Measurements from ENCODE around the gene RAB11FIP3. TPM values are rescaled to one million over a fixed set of nuclear protein-coding genes. Genes with fewer than 3 reads are reported as not detected.
"Not testable (repeated sequence)": the region's sequence is repeated elsewhere in the genome, so short reads cannot be mapped to it uniquely, and the experiment has no call there.

The RAB11FIP3 gene
- total and polyA plus RNA-seq, 4 donors: 22.0 to 68.8 (median 61.9) TPM

- no peaks in the 10 kb centered on the region for H3K9me3 ChIP-seq (ENCODE audit: control insufficient read depth, low read length)
- intact Hi-C loops (cut with DNase I): no loop called here
- no peak overlapping the region for H3K27ac ChIP-seq (ENCODE audit: low read depth in 1 of 2, low read length in 2 of 2)
- no peaks in the 10 kb centered on the region for H3K27me3 ChIP-seq (ENCODE audit: control insufficient read depth in 1 of 2, insufficient read depth in 2 of 2, low read length in 1 of 2)
- 92 to 96% methylated on average over 26 of the region's 26 CpGs for WGBS, 2 donors
- no peaks in the 10 kb centered on the region for H3K4me1 ChIP-seq (ENCODE audit: control insufficient read depth in 1 of 2, insufficient read depth in 2 of 2, low read length in 2 of 2)
- DNase-seq (no peak), ATAC-seq (ENCODE audit: low FRiP score) (peak; percentile 44)
- H3K4me3 ChIP-seq (ENCODE audit: low read length in 2 of 2): no peak overlapping the region
- no peaks in the 10 kb centered on the region for H3K36me3 ChIP-seq (ENCODE audit: control insufficient read depth in 1 of 2, insufficient read depth in 2 of 2, low read length in 1 of 2)
Observed at GRCh38 chr16:411576-412265, 13.7 kb upstream of the RAB11FIP3 start.

- Histone ChIP-seq H3K9me3 (ENCODE audit: control insufficient read depth, low read length) (no peaks in the 10 kb centered on the region), H3K27ac (ENCODE audit: low read depth in 1 of 2, low read length in 2 of 2) (no peak overlapping the region), H3K27me3 (ENCODE audit: control insufficient read depth in 1 of 2, insufficient read depth in 2 of 2, low read length in 1 of 2) (no peaks in the 10 kb centered on the region), H3K36me3 (ENCODE audit: control insufficient read depth in 1 of 2, insufficient read depth in 2 of 2, low read length in 1 of 2) (no peaks in the 10 kb centered on the region), H3K4me3 (ENCODE audit: low read length in 2 of 2) (no peak overlapping the region), H3K4me1 (ENCODE audit: control insufficient read depth in 1 of 2, insufficient read depth in 2 of 2, low read length in 2 of 2) (no peaks in the 10 kb centered on the region)
- 86 to 87% methylated on average over 21 of the region's 21 CpGs for WGBS, 2 donors
- ATAC-seq (ENCODE audit: low FRiP score): no peak
- intact Hi-C loops (cut with DNase I): no loop called here
- DNase-seq: no peak
Observed at GRCh38 chr16:414395-415169, 10.9 kb upstream of the RAB11FIP3 start.

DNA sequence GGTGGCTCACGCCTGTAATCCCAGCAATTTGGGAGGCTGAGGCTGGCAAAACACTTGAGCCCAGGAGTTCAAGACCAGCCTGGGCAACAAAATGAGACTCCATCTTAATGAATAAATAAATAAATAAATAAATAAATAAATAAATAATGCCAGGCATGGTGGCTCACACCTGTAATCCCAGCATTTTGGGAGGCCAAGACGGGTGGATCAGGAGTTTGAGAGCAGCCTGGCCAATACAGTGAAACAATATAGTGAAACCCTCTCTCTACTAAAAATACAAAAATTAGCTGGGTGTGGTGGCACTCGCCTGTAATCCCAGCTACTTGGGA lies 10.3 kb upstream of the RAB11FIP3 start:
- 97% methylated on average over 3 of the region's 3 CpGs for WGBS, 2 donors
- H3K4me3 ChIP-seq (ENCODE audit: low read length in 2 of 2); H3K36me3 ChIP-seq (ENCODE audit: control insufficient read depth in 1 of 2, insufficient read depth in 2 of 2, low read length in 1 of 2); H3K4me1 ChIP-seq (ENCODE audit: control insufficient read depth in 1 of 2, insufficient read depth in 2 of 2, low read length in 2 of 2); H3K9me3 ChIP-seq (ENCODE audit: control insufficient read depth, low read length); intact Hi-C loops (cut with DNase I); DNase-seq; H3K27ac ChIP-seq (ENCODE audit: low read depth in 1 of 2, low read length in 2 of 2); ATAC-seq (ENCODE audit: low FRiP score); H3K27me3 ChIP-seq (ENCODE audit: control insufficient read depth in 1 of 2, insufficient read depth in 2 of 2, low read length in 1 of 2): not testable (repeated sequence)

DNA sequence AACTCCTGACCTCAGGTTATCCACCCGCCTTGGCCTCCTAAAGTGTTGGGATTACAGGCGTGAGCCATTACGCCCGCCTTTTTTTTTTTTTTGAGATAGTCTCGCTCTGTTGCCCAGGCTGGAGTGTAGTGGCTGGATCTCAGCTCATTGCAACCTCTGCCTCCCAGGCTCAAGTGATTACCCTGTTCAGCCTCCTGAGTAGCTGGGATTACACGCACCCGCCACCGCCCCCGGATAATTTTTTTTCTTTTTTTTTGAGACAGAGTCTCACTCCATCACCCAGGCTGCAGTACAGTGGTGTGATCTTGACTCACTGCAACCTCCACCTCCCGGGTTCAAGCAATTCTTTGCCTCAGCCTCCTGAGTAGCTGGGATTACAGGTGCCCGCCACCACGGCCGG lies 3.3 kb upstream of the RAB11FIP3 start:
- H3K4me1 ChIP-seq (ENCODE audit: control insufficient read depth in 1 of 2, insufficient read depth in 2 of 2, low read length in 2 of 2); H3K27ac ChIP-seq (ENCODE audit: low read depth in 1 of 2, low read length in 2 of 2); DNase-seq; H3K27me3 ChIP-seq (ENCODE audit: control insufficient read depth in 1 of 2, insufficient read depth in 2 of 2, low read length in 1 of 2); H3K4me3 ChIP-seq (ENCODE audit: low read length in 2 of 2); intact Hi-C loops (cut with DNase I); H3K9me3 ChIP-seq (ENCODE audit: control insufficient read depth, low read length); ATAC-seq (ENCODE audit: low FRiP score); H3K36me3 ChIP-seq (ENCODE audit: control insufficient read depth in 1 of 2, insufficient read depth in 2 of 2, low read length in 1 of 2): not testable (repeated sequence)
- whole genome bisulfite sequencing, 2 donors: 95 to 97% methylated on average over 13 of the region's 13 CpGs

GRCh38 chr16:424033-424622 lies 1.3 kb upstream of the RAB11FIP3 start:
- H3K27ac ChIP-seq (ENCODE audit: low read depth in 1 of 2, low read length in 2 of 2): peak overlapping the region; percentile 62 to 80
- H3K4me1 ChIP-seq (ENCODE audit: control insufficient read depth in 1 of 2, insufficient read depth in 2 of 2, low read length in 2 of 2): no peaks in the 10 kb centered on the region
- ATAC-seq (ENCODE audit: low FRiP score) (peak; percentile 87), DNase-seq (peak in 1 of 2 donors; percentile 74)
- intact Hi-C loops (cut with DNase I): no loop called here
- H3K9me3 ChIP-seq (ENCODE audit: control insufficient read depth, low read length): no peaks in the 10 kb centered on the region
- H3K36me3 ChIP-seq (ENCODE audit: control insufficient read depth in 1 of 2, insufficient read depth in 2 of 2, low read length in 1 of 2): no peaks in the 10 kb centered on the region
- H3K27me3 ChIP-seq (ENCODE audit: control insufficient read depth in 1 of 2, insufficient read depth in 2 of 2, low read length in 1 of 2): no peaks in the 10 kb centered on the region
- 7 to 9% methylated on average over 20 of the region's 20 CpGs for WGBS, 2 donors
- H3K4me3 ChIP-seq (ENCODE audit: low read length in 2 of 2): peak overlapping the region; percentile 8 to 30

DNA sequence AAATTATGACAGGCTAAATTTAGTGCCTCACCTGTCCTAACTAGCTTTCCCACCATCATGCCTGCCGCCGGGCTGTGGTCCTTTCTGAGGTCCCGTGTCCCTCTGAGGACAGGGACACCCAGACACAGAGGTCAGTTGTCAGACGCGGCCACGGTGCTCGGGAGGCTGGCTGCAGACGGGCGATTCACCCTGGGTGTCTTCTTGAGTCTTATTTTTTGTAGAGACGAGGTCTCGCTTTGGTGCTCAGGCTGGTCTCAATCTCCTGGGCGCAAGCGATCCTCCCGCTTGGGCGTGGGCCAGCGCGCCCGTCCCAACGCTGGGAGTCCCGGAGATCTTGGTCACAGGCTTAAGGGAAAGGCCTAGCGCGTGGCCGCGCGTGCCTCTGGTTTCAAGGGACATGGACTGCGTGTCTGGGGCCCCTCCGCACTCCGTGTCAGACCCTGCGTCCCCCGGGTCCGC lies 797 bp upstream of the RAB11FIP3 start:
- DNase-seq: peak; percentile 63 to 84
- no peaks in the 10 kb centered on the region for H3K27me3 ChIP-seq (ENCODE audit: control insufficient read depth in 1 of 2, insufficient read depth in 2 of 2, low read length in 1 of 2)

GRCh38 chr16:425740-426114 lies 278 bp downstream of the RAB11FIP3 start:
- WGBS, 2 donors: 0 to 2% methylated on average over 23 to 63 of the region's 63 CpGs
- intact Hi-C loops (cut with DNase I): no loop called here
- DNase-seq (no peak), ATAC-seq (ENCODE audit: low FRiP score) (no peak)
- Histone ChIP-seq H3K27me3 (ENCODE audit: control insufficient read depth in 1 of 2, insufficient read depth in 2 of 2, low read length in 1 of 2) (no peaks in the 10 kb centered on the region), H3K4me3 (ENCODE audit: low read length in 2 of 2) (peak overlapping the region; percentile 93 to 96), H3K4me1 (ENCODE audit: control insufficient read depth in 1 of 2, insufficient read depth in 2 of 2, low read length in 2 of 2) (no peaks in the 10 kb centered on the region), H3K27ac (ENCODE audit: low read depth in 1 of 2, low read length in 2 of 2) (peak overlapping the region in 1 of 2 donors; percentile 62), H3K9me3 (ENCODE audit: control insufficient read depth, low read length) (no peaks in the 10 kb centered on the region), H3K36me3 (ENCODE audit: control insufficient read depth in 1 of 2, insufficient read depth in 2 of 2, low read length in 1 of 2) (peaks cover 0 to 2% of the 10 kb centered on the region in 2 donors)

More for the DNA sequence above, 797 bp upstream of the RAB11FIP3 start:
- ATAC-seq (ENCODE audit: low FRiP score): peak; percentile 70
- WGBS, 2 donors: 2% methylated on average over 31 of the region's 31 CpGs
- peak overlapping the region; percentile 26 to 62 for H3K27ac ChIP-seq (ENCODE audit: low read depth in 1 of 2, low read length in 2 of 2)
- no peaks in the 10 kb centered on the region for H3K36me3 ChIP-seq (ENCODE audit: control insufficient read depth in 1 of 2, insufficient read depth in 2 of 2, low read length in 1 of 2)
- no peaks in the 10 kb centered on the region for H3K9me3 ChIP-seq (ENCODE audit: control insufficient read depth, low read length)
- H3K4me3 ChIP-seq (ENCODE audit: low read length in 2 of 2): peak overlapping the region in 1 of 2 donors; percentile 93
- intact Hi-C loops (cut with DNase I): no loop called here
- H3K4me1 ChIP-seq (ENCODE audit: control insufficient read depth in 1 of 2, insufficient read depth in 2 of 2, low read length in 2 of 2): no peaks in the 10 kb centered on the region

DNA sequence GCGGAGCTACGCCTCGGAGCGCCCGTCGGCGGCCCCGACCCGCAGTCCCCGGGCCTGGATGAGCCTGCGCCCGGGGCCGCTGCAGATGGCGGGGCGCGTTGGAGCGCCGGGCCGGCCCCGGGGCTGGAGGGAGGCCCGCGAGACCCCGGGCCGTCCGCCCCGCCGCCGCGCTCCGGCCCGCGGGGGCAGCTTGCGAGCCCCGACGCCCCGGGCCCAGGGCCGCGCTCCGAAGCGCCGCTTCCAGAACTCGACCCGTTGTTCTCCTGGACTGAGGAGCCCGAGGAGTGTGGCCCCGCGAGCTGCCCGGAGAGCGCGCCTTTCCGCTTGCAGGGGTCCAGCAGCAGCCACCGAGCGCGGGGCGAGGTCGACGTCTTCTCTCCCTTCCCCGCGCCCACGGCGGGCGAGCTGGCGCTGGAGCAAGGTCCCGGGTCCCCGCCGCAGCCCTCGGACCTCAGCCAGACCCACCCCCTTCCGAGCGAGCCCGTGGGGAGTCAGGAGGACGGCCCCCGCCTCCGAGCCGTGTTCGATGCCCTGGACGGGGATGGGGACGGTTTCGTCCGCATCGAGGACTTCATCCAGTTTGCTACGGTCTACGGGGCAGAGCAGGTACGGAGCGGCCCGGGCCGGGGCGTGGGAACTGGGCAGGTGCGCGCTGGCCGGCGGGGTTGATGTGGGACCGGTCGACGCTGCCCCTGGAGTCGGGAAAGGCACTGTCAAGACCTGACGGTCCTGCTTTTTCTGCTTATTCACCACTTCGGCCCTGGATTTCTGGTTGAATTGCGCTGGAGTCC lies 861 bp downstream of the RAB11FIP3 start:
- Histone ChIP-seq H3K36me3 (ENCODE audit: control insufficient read depth in 1 of 2, insufficient read depth in 2 of 2, low read length in 1 of 2) (peaks cover 0 to 2% of the 10 kb centered on the region in 2 donors), H3K4me3 (ENCODE audit: low read length in 2 of 2) (peak overlapping the region; percentile 93 to 96), H3K9me3 (ENCODE audit: control insufficient read depth, low read length) (no peaks in the 10 kb centered on the region), H3K4me1 (ENCODE audit: control insufficient read depth in 1 of 2, insufficient read depth in 2 of 2, low read length in 2 of 2) (no peaks in the 10 kb centered on the region), H3K27ac (ENCODE audit: low read depth in 1 of 2, low read length in 2 of 2) (peak overlapping the region in 1 of 2 donors; percentile 62), H3K27me3 (ENCODE audit: control insufficient read depth in 1 of 2, insufficient read depth in 2 of 2, low read length in 1 of 2) (no peaks in the 10 kb centered on the region)
- DNase-seq: peak in 1 of 2 donors; percentile 80
- intact Hi-C loops (cut with DNase I): no loop called here
- 0 to 1% methylated on average over 76 to 97 of the region's 97 CpGs for WGBS, 2 donors
- ATAC-seq (ENCODE audit: low FRiP score): no peak

Measured in aorta (tissue), 5 donors.